HL-60 (cell line): Measurements from ENCODE around the gene TAF3.

Source experiments
- DNase-seq, 2 experiments: peaks; one replicate each; pipeline ENCODE4 v3.0.0-alpha.2; 2010 to 2020; ENCODE audit warnings: low read depth in 1 of 2, low spot score in 1 of 2
- H3K27ac ChIP-seq: fragments of 250-450 bp; sonication (Bioruptor Pico); replicated peaks from 2 replicates; pipeline ENCODE4 v1.5.1; 2020; ENCODE audit warnings: mild to moderate bottlenecking, moderate library complexity
- H3K27me3 ChIP-seq: fragments of 250-450 bp; sonication (Bioruptor Pico); 2 replicates; pipeline ENCODE4 v1.5.1; 2021; ENCODE audit warnings: mild to moderate bottlenecking, moderate library complexity; ENCODE audit not compliant: insufficient read depth, poor library complexity, severe bottlenecking
- H3K4me3 ChIP-seq: replicated peaks from 2 replicates; pipeline ENCODE4 v1.5.1; 2011; ENCODE audit warnings: mild to moderate bottlenecking, control low read depth, low read length; ENCODE audit not compliant: insufficient read depth
- CTCF ChIP-seq: IDR thresholded peaks from one replicate; pipeline ENCODE4 v1.5.1; 2011; ENCODE audit warnings: low read length, control low read depth, inconsistent platforms; ENCODE audit not compliant: insufficient read depth
- GABPA ChIP-seq: IDR thresholded peaks from 2 replicates; pipeline ENCODE4 v1.6.1; 2012; ENCODE audit warnings: low read depth
- POLR2AphosphoS5 ChIP-seq: IDR thresholded peaks from 2 replicates; pipeline ENCODE4 v1.6.1; 2012; ENCODE audit warnings: low read depth
- REST ChIP-seq: IDR thresholded peaks from 2 replicates; pipeline ENCODE4 v1.6.1; 2012; ENCODE audit warnings: low read depth; ENCODE audit not compliant: insufficient replicate concordance
- SPI1 ChIP-seq: IDR thresholded peaks from 2 replicates; pipeline ENCODE4 v1.6.1; 2012; ENCODE audit warnings: low read depth, mild to moderate bottlenecking, borderline replicate concordance

TAF3 gene

GRCh38 chr10:8035006-8035640 lies 216.8 kb downstream of the TAF3 start:
- no peak overlapping the region for H3K4me3 ChIP-seq
- TF ChIP-seq POLR2AphosphoS5 (no peak), REST (no peak), GABPA (no peak), SPI1 (no peak), CTCF (no peak)
- no peak for DNase-seq
- peaks cover 14% of the 10 kb centered on the region for H3K27me3 ChIP-seq
- no peak overlapping the region for H3K27ac ChIP-seq

GRCh38 chr10:8035641-8036470 lies 217.6 kb downstream of the TAF3 start:
- peaks cover 16% of the 10 kb centered on the region for H3K27me3 ChIP-seq
- no peak for DNase-seq
- H3K4me3 ChIP-seq = no peak overlapping the region
- TF ChIP-seq REST (no peak), SPI1 (no peak)
- no peak overlapping the region for H3K27ac ChIP-seq

- DNase-seq = no peak
- Histone ChIP-seq H3K27me3 (peaks cover 16% of the 10 kb centered on the region), H3K27ac (no peak overlapping the region), H3K4me3 (no peak overlapping the region)
- no peak for TF ChIP-seq POLR2AphosphoS5
- no peak for TF ChIP-seq CTCF
- TF ChIP-seq REST = no peak
- TF ChIP-seq SPI1 = no peak
- TF ChIP-seq GABPA = no peak
Measured at GRCh38 chr10:8036506-8037198, 218.3 kb downstream of the TAF3 start.
